ENCODE data around the gene INO80B. TPM values are rescaled to one million over a fixed set of nuclear protein-coding genes. Genes with fewer than 3 reads are reported as not detected.

INO80B gene
- total RNA-seq, 1 experiment from 2014 or later = 34.2 TPM

GRCh38 chr2:74439373-74439772, 15.5 kb upstream of the INO80B start:
- intact Hi-C loops (cut with micrococcal nuclease; ENCODE audit: unreplicated experiment) = no loop called here
- peaks cover 37% of the 10 kb centered on the region for H4K20me1 ChIP-seq (ENCODE audit: insufficient read depth)
- TF ChIP-seq EZH2 (IDR thresholded peaks at IDR 0.05; ENCODE audit: low read depth) (no peak), CTCF (conservative IDR thresholded peaks at IDR 0.05) (no peak)
- DNase-seq = no peak
- H3K4me3 ChIP-seq = peak overlapping the region; percentile 66; the same call in 1 of the 2 replicates
- no peak overlapping the region for H2AFZ ChIP-seq
- ChIA-PET CTCF (no interaction called here), POLR2A (ENCODE audit: unreplicated experiment) (interaction anchor here (0.8 kb wide), 1 partner anchor 19 kb away, joined by 4 read pairs; no protein-coding TSS in a partner anchor)
- no peaks in the 10 kb centered on the region for H3K27me3 ChIP-seq (ENCODE audit: insufficient read depth, low read depth)
- H3K79me2 ChIP-seq (ENCODE audit: low read depth) = peaks cover 45% of the 10 kb centered on the region
- no peaks in the 10 kb centered on the region for H3K9me3 ChIP-seq (ENCODE audit: insufficient read depth, low read depth)
- peak overlapping the region; percentile 93 for H3K4me2 ChIP-seq
- H3K4me1 ChIP-seq (replicated peaks; ENCODE audit: insufficient read depth) = peaks cover 16% of the 10 kb centered on the region
- 0 out of 2 replicates have a peak, but pooled peaks cover 4% of the 10 kb centered on the region for H3K36me3 ChIP-seq (ENCODE audit: low read depth)
- H3K27ac ChIP-seq = no peak overlapping the region
- peaks cover 23% of the 10 kb centered on the region for H3F3A ChIP-seq (ENCODE audit: insufficient read depth, low read depth)
- no TSS peak for BruUV-seq (replicated peaks)
- no peaks in the 10 kb centered on the region for H3K9me2 ChIP-seq (ENCODE audit: insufficient read depth)

- H3K9me2 ChIP-seq (ENCODE audit: insufficient read depth) = no peaks in the 10 kb centered on the region
- TF ChIP-seq CTCF (conservative IDR thresholded peaks at IDR 0.05) (no peak), EZH2 (IDR thresholded peaks at IDR 0.05; ENCODE audit: low read depth) (no peak)
- peaks cover 17% of the 10 kb centered on the region for H3K4me1 ChIP-seq (replicated peaks; ENCODE audit: insufficient read depth)
- ChIA-PET POLR2A (ENCODE audit: unreplicated experiment) (interaction anchor here (0.7 to 1.1 kb wide), 3 partner anchors 18 to 48 kb away, joined by 3 to 9 read pairs (median 3); partner anchors contain the start of genes CCDC142, TTC31 and WBP1), CTCF (interaction anchor here (0.6 kb wide), 2 partner anchors 38 to 1463 kb away, joined by 3 to 5 read pairs; no protein-coding TSS in a partner anchor)
- peaks cover 35% of the 10 kb centered on the region for H4K20me1 ChIP-seq (ENCODE audit: insufficient read depth)
- H3K4me3 ChIP-seq = peak overlapping the region; percentile 66
- no TSS peak for BruUV-seq (replicated peaks)
- intact Hi-C loops (cut with micrococcal nuclease; ENCODE audit: unreplicated experiment) = loop anchor here (1.0 kb wide), 2 partner anchors 18 to 89 kb away; partner anchors contain the start of genes AUP1, HTRA2 and WBP1
- H3K27ac ChIP-seq = no peak overlapping the region; the same call in 1 of the 2 replicates
- H3K36me3 ChIP-seq (ENCODE audit: low read depth) = 0 out of 2 replicates have a peak, but pooled peaks cover 4% of the 10 kb centered on the region
- peaks cover 23% of the 10 kb centered on the region for H3F3A ChIP-seq (ENCODE audit: insufficient read depth, low read depth)
- no peak for DNase-seq
- no peaks in the 10 kb centered on the region for H3K27me3 ChIP-seq (ENCODE audit: insufficient read depth, low read depth)
- H3K4me2 ChIP-seq = peak overlapping the region; percentile 93
- no peaks in the 10 kb centered on the region for H3K9me3 ChIP-seq (ENCODE audit: insufficient read depth, low read depth)
- H2AFZ ChIP-seq = peak overlapping the region; percentile 87
- peaks cover 43% of the 10 kb centered on the region for H3K79me2 ChIP-seq (ENCODE audit: low read depth)
These were observed 15.0 kb upstream of the INO80B start for GRCh38 chr2:74439803-74440377.

GRCh38 chr2:74440378-74441169, 14.3 kb upstream of the INO80B start:
- Histone ChIP-seq H3K27me3 (ENCODE audit: insufficient read depth, low read depth) (no peaks in the 10 kb centered on the region), H3K9me2 (ENCODE audit: insufficient read depth) (no peaks in the 10 kb centered on the region), H3K79me2 (ENCODE audit: low read depth) (peaks cover 37% of the 10 kb centered on the region), H3K4me2 (peak overlapping the region; percentile 93), H3K27ac (peak overlapping the region; percentile 64), H3K4me3 (peak overlapping the region; percentile 66), H3K36me3 (ENCODE audit: low read depth) (0 out of 2 replicates have a peak, but pooled peaks cover 4% of the 10 kb centered on the region), H3F3A (ENCODE audit: insufficient read depth, low read depth) (peaks cover 23% of the 10 kb centered on the region), H2AFZ (peak overlapping the region; percentile 87), H3K9me3 (ENCODE audit: insufficient read depth, low read depth) (no peaks in the 10 kb centered on the region), H4K20me1 (ENCODE audit: insufficient read depth) (peaks cover 29% of the 10 kb centered on the region), H3K4me1 (replicated peaks; ENCODE audit: insufficient read depth) (peaks cover 17% of the 10 kb centered on the region)
- BruUV-seq (replicated peaks) = no TSS peak
- DNase-seq = peak; percentile 68 to 87
- intact Hi-C loops (cut with micrococcal nuclease; ENCODE audit: unreplicated experiment) = loop anchor here (1.0 kb wide), 2 partner anchors 18 to 89 kb away; partner anchors contain the start of genes AUP1, HTRA2 and WBP1
- ChIA-PET CTCF (interaction anchor here (0.6 kb wide), 2 partner anchors 39 to 1463 kb away, joined by 3 to 5 read pairs; no protein-coding TSS in a partner anchor), POLR2A (ENCODE audit: unreplicated experiment) (interaction anchor here (0.7 to 1.1 kb wide), 4 partner anchors 12 to 48 kb away, joined by 3 to 9 read pairs (median 6); partner anchors contain the start of genes CCDC142, TTC31 and WBP1)
- no peak for TF ChIP-seq EZH2 (IDR thresholded peaks at IDR 0.05; ENCODE audit: low read depth)
- TF ChIP-seq CTCF (conservative IDR thresholded peaks at IDR 0.05) = no peak

Measured in PC-9 (cell line).